ENCODE measurements around the gene SORCS2.

Gene SORCS2

GRCh38 chr4:7288751-7289523 lies 96.6 kb downstream of the SORCS2 start:
- no peak for DNase-seq (ENCODE audit: low spot score)

DNA sequence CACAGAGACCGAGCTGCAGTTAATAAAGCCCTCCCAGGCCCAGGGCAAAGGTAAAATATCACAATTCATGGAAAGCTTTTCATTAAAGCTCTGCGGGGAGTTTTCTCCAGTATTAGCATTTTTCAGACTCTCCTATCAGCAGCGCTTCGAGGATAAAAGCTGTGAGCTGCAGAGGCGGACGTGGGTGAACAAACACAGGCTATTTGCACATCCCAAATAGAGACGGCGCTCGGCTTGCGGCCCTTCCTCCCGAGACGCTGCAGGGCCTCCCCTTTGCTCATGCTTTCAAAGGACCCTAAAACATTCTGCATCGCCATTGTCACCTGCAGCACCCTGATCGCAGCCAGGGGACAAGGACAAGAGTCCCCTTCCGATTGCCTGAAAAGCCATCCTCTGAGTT lies 97.3 kb downstream of the SORCS2 start:
- no peak for DNase-seq (ENCODE audit: low spot score)

- no peak for DNase-seq (ENCODE audit: low spot score)
These were observed 99.2 kb downstream of the SORCS2 start for GRCh38 chr4:7291372-7292114.

GRCh38 chr4:7293703-7294102 lies 101.4 kb downstream of the SORCS2 start:
- DNase-seq (ENCODE audit: low spot score) = no peak

- no peak for DNase-seq (ENCODE audit: low spot score)
These were observed 101.9 kb downstream of the SORCS2 start for GRCh38 chr4:7294176-7294756.

DNA sequence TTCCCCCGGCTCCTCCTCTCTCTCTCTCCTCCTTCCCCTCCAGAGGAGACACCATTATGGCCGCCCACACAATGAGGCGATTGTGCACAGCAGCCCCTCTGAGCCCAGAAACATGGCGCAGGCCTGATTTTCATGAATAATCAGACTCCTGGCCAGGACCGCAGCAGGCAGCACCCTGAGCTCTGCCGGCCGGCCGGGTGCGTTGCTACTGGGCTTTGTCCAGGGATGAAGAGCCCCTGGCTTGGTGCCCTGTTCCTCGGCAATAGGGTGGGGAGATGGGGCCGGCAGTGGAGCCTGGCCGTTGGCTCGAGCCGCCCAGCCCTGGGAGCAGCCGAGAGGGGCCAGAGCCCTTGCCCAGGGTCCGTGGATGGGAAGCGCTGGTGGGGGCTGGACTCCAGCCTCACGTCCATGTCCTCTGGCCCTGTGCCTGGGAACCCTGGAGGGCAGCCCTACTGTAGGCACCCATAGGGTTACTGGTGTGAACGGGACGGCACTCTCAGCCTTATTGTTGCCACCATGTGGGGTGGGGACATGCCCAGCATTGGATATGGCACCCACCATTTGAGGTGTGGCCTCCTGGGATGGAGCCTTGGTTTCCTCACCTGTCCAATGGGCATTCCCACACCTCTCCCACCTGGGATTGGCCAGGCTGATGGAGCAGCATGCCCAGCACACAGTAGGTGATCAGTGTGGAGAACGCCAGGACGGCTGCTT lies 103.0 kb downstream of the SORCS2 start:
- no peak for DNase-seq (ENCODE audit: low spot score)

DNA sequence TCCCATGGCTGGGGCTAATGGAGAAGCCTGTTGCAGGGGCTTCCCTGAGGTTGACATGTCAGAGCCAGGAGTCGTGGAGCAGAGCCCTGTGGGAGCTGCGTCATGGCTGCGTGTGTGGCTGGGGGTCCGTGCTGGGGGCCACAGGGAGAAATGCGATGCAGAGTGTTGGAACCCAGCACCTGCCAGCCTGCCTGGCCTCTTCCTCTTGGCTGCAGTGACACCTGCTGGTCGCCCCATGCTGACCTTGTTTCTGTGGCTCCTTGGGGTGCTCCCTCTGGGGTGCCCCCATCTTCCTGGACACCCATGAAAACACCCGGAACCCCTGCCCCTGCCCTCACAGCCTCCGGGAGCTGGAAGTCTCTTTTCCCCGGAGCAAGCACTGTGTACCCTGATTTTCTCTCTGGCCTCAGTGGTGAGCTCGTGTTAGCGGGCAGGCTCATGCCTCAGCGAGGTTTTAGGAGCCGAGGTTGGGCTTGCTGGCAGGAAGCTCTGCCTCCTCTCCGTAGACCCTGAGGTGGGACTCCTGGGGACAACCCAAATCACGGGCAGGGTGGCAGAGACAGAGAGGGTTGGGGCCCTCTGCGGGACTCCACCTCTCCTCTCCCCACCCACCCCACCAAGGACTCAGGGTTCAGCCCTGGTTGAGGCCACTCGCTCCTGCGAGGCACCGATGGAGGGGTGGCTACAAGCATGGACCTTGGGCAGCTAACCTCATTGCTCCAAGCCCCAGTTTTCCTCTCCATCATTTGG lies 103.7 kb downstream of the SORCS2 start:
- DNase-seq (ENCODE audit: low spot score) = no peak

DNA sequence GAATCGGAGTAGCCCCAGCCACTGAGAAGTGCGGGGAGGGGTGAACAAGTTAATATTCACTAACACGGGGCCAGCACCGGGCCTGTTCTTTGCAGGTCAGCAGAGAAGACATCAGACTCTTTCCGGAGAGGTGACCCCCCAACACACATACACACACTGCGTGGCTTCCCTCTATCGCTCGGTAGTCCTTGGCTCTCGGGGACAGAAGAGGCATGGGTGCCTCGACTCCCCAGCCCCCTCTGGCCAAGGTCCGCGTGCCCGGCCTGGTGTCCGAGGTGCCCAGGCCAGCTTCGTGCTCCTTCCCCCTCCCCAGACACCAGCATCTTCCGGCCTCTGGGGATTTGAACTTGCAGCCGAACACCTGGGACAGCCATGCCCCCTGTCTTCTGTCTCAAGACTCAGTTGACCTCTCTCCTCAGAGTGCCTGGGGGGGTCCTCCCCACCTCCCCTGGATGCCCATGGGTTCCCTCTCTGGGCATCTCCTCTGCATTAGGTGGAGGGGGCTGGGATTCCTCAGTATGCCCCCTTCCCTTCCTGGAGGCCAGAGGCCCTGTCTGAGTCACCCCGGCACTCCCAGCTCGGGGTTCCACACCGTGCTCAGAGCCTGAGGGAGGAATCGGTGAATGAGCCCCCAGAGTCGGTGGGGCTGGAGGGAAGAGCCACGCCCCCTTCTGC lies 104.5 kb downstream of the SORCS2 start:
- DNase-seq (ENCODE audit: low spot score) = no peak

DNA sequence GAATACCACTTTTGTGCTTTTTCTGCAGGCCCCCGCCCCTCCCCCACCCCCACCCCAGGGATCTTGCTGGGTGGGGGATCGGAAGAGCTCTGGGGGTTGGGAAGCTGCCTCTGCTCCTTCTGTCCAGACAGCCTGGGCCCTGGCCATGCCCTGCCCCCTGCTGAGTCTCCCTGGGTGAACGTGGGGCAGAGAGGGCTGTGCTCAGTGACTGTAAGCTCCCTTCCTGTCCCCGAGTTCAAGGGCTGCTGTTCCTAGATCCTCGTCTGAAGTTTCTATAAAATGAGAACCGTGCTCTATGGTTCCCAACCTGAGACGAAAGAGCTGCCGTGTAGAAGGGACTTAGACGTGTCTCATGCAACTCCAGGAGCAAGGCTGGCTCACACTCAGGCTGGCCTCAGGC lies 105.0 kb downstream of the SORCS2 start:
- no peak for DNase-seq (ENCODE audit: low spot score)

- no peak for DNase-seq (ENCODE audit: low spot score)
These were observed 105.5 kb downstream of the SORCS2 start for GRCh38 chr4:7297881-7298280.

- no peak for DNase-seq (ENCODE audit: low spot score)
These were observed 106.3 kb downstream of the SORCS2 start for GRCh38 chr4:7298619-7299009.

DNA sequence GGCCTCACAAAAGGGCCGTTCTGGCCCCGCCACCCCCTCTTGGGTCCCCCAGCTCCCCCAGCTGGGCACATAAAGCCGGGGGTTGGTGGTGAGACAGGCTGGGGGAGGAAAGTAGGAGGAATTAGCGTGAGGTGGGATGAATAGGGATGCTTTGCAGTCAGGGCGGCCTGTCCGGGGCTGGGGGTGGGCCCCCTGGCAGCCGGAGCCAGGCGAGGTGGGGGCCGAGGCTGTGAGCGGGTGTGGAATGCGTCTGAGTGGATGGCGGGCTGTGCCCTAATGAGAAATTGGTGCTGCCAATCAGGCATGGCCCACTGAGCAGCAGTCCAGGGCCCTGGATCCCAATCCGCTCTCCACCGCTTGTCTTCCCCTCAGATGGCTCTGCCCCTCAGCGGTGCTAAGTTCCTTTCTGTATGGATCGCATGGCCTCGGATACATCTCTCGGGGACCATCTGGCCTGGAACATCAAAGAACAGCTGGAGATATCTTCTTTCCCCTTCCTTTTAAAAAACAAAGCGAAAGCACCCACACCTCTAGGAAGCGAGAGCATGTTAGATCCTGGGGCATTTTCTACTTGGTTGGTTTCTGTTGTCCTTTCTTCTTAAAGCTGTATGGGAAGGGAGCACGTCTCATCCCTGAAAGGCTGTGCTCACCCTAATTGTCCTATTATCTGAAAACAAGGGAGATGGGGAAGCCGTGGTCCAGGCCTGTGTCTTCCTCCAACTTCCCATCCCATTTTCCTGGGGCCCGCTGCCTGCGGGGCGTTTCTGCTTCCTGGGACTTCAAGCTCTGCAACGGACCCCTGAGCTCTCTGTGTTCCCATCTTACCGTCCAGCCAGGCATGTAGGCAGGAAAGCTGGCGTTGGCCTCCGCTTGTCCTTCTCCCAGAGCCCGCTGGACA lies 106.9 kb downstream of the SORCS2 start:
- DNase-seq (ENCODE audit: low spot score) = no peak

DNA sequence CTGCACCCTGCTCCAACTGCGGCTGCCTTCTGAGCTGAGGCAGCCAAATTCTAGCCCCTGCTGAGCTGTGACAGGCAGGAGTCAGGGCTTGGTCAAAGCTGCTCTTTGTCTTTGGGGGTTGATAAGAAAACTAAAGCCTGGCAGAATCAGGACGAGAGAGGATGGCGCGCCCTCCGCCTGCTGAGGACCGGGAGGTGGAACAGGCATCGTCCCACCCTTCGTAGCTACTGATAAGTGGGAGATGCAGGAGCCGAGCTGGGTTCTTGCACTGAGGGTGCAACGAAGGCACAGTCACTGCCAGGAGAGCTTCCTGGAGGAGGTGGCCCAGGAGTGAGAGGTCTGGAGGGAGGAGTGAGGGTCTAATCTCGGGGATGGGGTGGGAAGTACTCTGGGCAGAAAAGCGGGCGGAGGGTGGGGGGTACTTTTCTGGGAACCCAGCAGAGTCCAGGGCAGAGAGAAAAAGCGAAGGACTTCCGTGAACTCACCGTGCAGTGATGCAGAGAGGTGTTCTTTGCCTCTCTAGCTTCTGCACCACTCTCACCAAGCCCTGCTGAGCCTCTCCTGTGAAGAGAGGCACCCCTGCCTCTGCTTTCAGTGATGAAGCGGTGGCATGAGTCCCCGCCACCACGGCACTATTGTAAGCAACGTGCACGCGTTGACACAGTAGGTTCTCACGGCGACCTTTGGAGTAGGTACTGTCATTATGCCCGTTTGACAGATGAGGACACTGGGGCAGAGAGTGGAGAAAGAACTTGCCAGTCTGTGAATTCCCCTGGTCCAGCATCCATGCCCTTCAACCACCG lies 107.8 kb downstream of the SORCS2 start:
- DNase-seq (ENCODE audit: low spot score) = no peak

DNA sequence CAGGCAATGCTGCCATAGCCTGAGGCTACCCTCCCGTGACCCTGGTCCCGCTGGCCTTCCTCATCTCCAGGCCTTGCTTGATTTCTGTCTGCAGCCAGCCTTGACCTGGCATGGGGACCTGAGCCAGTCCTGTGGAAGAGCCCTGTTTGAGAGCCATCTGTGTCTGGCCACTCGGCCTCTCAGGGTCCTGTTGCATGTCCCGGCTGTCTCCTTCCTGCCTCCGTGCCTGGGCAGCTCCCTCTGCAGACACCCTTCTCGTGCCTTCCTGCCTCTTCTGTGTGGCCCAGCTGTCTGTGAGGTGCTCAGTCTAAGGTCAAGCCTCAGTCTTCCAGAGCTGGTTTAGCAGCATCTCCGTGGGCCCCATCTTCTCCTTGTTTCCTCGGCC lies 108.4 kb downstream of the SORCS2 start:
- no peak for DNase-seq (ENCODE audit: low spot score)

GRCh38 chr4:7301126-7301785 lies 108.9 kb downstream of the SORCS2 start:
- DNase-seq (ENCODE audit: low spot score) = no peak

DNA sequence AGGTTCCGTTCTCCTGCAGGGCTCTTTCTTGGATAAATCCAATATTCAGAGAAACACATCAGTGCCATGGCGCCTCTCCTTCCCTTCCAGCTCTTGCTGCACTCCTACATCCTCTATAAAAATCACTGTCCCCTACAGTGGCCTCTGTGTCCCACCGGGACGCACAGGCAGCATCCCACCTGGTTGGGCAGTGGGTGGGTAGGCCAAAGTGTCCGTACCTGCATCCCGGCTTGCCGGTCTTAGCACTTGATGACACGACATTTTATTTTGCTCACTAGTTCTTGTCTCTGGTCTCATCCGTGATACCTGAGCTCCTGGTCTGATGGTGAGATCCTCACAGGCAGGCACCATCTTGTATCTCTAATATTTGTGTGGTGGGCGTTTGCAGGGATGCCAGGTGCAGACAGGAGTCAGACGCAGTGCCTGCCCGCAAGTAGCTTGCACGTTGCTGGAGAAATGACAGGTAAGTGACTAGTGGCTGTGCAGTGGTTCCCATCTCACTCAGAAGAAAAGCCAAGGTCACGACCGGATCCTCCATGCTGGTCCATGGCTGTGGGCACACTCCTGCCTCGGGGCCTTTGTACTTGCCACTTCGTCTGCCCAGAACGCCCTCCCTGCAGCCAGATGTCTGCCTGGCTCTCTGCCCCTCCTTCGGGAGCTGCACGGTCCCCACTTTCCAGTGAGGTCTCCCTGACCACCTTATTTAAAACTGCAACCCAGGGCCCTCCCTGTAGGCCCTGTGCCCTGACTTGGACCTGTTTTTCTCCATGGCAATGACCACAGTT lies 109.7 kb downstream of the SORCS2 start:
- no peak for DNase-seq (ENCODE audit: low spot score)

GRCh38 chr4:7302781-7303404 lies 110.6 kb downstream of the SORCS2 start:
- DNase-seq (ENCODE audit: low spot score) = no peak

DNA sequence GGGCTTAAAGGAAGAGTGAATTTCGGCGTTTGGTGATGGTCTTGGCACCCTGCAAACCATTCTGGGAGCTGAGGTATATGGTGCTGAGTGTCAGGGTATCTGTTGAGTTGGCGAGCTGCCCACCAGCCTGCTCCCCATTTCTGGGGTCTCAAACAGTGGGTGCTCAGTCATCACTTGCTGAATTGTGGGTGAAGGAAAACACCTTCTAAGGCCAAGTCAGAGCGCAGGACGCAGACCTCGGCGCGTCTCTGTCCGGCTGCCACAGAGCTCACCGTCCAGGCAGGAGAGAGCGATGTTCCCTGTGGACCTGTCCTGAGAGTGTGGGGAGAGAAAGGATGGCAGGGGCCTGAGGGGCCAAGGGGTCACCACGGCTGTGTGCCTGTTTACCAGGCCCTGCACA lies 111.2 kb downstream of the SORCS2 start:
- no peak for DNase-seq (ENCODE audit: low spot score)

Data from CD4-positive, alpha-beta T cell treated with Interleukin-2 at 100 ng/mL for 4 hours (primary cell).